Effector memory CD4-positive, alpha-beta T cell (primary cell): Measurements from ENCODE around the gene OPRL1.

Experiments used
- DNase-seq, 3 donors: peaks; one replicate each; pipeline ENCODE4 v3.0.0-alpha.2; 2020
- H3K27ac ChIP-seq: 2 replicates; pipeline ENCODE4 v1.7.0; 2013; ENCODE audit warnings: mild to moderate bottlenecking, low read length, moderate library complexity; ENCODE audit not compliant: insufficient read depth, poor library complexity, severe bottlenecking
- H3K27me3 ChIP-seq: replicated peaks from 2 replicates; pipeline ENCODE4 v1.7.0; 2013; ENCODE audit warnings: mild to moderate bottlenecking, low read length; ENCODE audit not compliant: insufficient read depth, control insufficient read depth, poor library complexity, severe bottlenecking
- H3K36me3 ChIP-seq: 2 replicates; pipeline ENCODE4 v1.7.0; 2013; ENCODE audit warnings: mild to moderate bottlenecking, low read length, moderate library complexity; ENCODE audit not compliant: control insufficient read depth, insufficient read depth
- H3K4me1 ChIP-seq: 2 replicates; pipeline ENCODE4 v1.7.0; 2013; ENCODE audit warnings: low read length, mild to moderate bottlenecking; ENCODE audit not compliant: control insufficient read depth, insufficient read depth, poor library complexity, severe bottlenecking
- H3K4me3 ChIP-seq: 2 replicates; pipeline ENCODE4 v1.7.0; 2013; ENCODE audit warnings: low read length, low read depth, mild to moderate bottlenecking; ENCODE audit not compliant: insufficient read depth, poor library complexity, severe bottlenecking
- H3K9me3 ChIP-seq: 2 replicates; pipeline ENCODE4 v1.7.0; 2013; ENCODE audit warnings: mild to moderate bottlenecking, low read length, moderate library complexity; ENCODE audit not compliant: control insufficient read depth

OPRL1 gene

DNA sequence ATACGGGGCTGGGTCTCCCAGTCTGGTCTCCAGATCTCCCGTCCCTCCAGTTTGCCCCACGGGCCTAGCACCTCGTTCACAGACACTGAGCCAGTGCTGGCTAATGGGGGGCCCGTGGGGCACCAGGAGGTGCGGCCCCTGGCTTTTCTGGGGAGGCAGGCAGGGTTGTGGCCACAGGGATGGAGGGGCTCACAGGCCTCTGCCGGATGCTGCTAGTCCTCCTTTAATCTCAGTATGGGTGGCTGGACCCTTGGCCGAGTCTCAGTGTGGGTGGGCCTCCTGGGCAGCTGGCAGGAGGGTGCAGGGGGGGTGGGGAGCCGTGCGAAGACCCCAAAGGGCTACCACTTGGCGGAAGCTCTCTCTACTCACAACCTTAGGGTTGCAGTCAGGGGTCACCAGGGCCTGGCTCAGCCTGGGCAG lies 28.8 kb upstream of the OPRL1 start:
- no peak overlapping the region for H3K4me3 ChIP-seq
- no peaks in the 10 kb centered on the region for H3K36me3 ChIP-seq
- H3K27me3 ChIP-seq: peaks cover 44% of the 10 kb centered on the region

DNA sequence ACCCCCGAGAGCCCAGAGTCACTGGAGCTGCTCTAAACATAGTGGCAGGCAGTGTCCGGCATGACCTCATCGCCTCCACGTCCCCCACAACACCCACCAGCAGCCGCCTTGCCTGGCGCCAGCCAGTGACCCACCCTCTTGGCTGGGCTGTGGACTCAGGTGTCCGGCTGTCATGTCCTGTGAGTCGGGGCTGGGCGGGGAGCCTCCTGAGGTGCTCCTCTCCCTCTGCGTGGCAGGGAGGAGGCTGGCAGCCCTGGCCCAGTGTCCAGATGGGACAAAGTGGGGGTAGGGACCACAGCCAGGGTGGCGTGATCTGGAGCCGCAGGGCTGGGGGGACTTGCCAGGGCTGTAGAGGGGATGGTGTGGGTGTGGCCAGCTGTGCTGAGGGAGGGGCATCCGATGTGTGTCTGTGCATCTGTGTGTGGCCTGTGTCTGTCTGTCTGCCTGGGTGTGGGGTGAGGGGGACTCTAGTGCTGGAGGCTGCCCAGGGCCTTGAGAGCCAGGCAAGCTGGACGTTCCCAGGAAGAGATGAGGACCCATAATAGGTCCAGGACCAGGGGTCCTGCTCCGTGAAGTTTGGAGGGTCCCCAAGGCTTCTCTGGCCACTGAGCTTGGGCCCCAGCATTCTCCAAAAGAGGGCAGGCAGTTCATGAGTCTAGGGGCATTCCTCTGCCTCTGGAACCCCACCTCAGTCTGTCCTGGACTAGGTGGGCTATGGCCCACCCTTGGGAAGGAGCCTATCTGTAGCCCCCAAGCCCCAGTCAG lies 28.1 kb upstream of the OPRL1 start:
- peaks cover 44% of the 10 kb centered on the region for H3K27me3 ChIP-seq

More for the DNA sequence above, 28.8 kb upstream of the OPRL1 start:
- Histone ChIP-seq H3K27ac (no peak overlapping the region), H3K4me1 (peaks cover 16% of the 10 kb centered on the region), H3K9me3 (no peaks in the 10 kb centered on the region)
- DNase-seq: no peak

GRCh38 chr20:64052326-64052722 lies 27.6 kb upstream of the OPRL1 start:
- Histone ChIP-seq H3K27ac (no peak overlapping the region), H3K4me1 (peaks cover 21% of the 10 kb centered on the region), H3K36me3 (no peaks in the 10 kb centered on the region), H3K9me3 (no peaks in the 10 kb centered on the region), H3K27me3 (peaks cover 38% of the 10 kb centered on the region), H3K4me3 (no peak overlapping the region)
- DNase-seq: no peak

More for the DNA sequence above, 28.1 kb upstream of the OPRL1 start:
- H3K4me1 ChIP-seq: peaks cover 17% of the 10 kb centered on the region
- H3K36me3 ChIP-seq: no peaks in the 10 kb centered on the region
- no peak for DNase-seq
- H3K27ac ChIP-seq: no peak overlapping the region
- H3K9me3 ChIP-seq: no peaks in the 10 kb centered on the region
- H3K4me3 ChIP-seq: no peak overlapping the region

- no peaks in the 10 kb centered on the region for H3K9me3 ChIP-seq
These were observed 26.7 kb upstream of the OPRL1 start for GRCh38 chr20:64052987-64053840.

DNA sequence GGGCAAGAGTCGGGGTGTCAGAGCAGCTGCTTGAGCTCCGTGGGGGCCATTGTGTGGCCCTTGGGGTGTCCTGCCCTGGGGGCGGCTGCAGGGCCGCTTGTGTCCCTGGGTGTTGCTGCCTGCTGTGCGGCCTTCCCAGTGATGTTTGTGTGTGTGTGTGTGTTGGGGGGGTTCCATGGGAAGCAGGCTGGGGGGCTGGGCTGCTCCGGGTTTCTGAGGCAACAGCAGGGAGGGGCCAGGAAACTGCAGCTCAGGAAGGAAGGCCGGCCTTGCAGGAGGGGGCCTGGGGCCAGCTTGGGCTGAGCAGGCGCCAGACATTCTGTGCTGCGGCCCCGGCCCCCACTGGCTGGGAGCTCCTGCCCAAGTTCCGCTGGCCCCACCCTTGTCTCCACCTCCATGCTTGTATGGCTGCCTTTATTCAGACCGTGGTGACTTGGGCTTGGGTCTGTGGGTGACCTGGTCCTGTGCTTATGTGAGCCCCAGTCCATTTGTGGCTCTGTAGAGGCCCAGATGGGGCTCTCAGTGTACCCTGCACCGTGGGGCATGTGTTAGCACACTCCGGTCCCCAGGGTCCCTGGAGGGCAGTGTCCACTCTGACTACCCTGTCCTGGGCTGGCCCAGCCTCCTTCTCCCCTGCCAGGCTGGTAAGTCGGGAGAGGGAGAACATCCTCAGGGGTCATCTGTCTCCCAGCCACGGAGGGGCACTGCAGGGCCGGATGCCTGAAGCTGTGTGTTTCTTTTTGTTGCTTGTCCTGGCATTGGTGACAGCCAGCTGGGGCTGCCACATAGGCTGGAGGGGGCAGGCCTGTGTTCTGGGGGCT lies 25.8 kb upstream of the OPRL1 start:
- Histone ChIP-seq H3K9me3 (no peaks in the 10 kb centered on the region), H3K4me3 (no peak overlapping the region), H3K27me3 (peaks cover 32% of the 10 kb centered on the region), H3K4me1 (peaks cover 17% of the 10 kb centered on the region), H3K36me3 (no peaks in the 10 kb centered on the region), H3K27ac (no peak overlapping the region)
- DNase-seq: no peak

More at GRCh38 chr20:64052987-64053840, 26.7 kb upstream of the OPRL1 start:
- H3K27ac ChIP-seq: no peak overlapping the region
- no peaks in the 10 kb centered on the region for H3K36me3 ChIP-seq
- H3K4me1 ChIP-seq: peaks cover 23% of the 10 kb centered on the region
- no peak overlapping the region for H3K4me3 ChIP-seq
- peaks cover 32% of the 10 kb centered on the region for H3K27me3 ChIP-seq
- no peak for DNase-seq

DNA sequence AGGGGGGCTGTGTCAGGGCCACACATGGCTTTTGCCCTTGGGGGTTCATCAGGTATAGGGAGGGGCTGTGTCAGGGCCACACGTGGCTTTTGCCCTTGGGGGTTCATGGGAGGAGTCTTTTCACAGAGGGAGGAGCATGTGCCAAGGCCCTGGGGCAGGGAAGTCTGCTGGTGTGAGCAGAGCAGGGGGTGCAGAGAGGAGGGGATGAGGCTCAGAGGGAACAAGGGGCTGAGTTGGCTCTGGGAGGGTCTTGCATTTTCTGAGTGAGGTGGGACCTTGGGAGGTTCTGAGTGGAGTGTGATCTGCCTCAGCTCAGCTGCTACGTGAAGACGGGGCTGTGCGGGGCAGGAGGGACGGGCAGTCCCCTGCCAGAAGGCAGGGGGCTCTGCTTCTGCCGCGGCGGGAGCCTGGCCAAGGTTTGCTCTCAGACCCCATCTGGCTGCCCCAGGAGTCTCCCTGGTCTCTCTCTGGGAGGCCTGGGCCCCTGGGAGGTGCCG lies 24.4 kb upstream of the OPRL1 start:
- DNase-seq: no peak
- Histone ChIP-seq H3K4me1 (peaks cover 13% of the 10 kb centered on the region), H3K4me3 (no peak overlapping the region), H3K27me3 (peaks cover 24% of the 10 kb centered on the region), H3K36me3 (no peaks in the 10 kb centered on the region), H3K27ac (no peak overlapping the region), H3K9me3 (no peaks in the 10 kb centered on the region)

- Histone ChIP-seq H3K27me3 (peaks cover 18% of the 10 kb centered on the region), H3K27ac (no peak overlapping the region), H3K4me3 (no peak overlapping the region), H3K4me1 (peaks cover 13% of the 10 kb centered on the region), H3K9me3 (no peaks in the 10 kb centered on the region), H3K36me3 (no peaks in the 10 kb centered on the region)
- DNase-seq: no peak
These were observed 23.8 kb upstream of the OPRL1 start for GRCh38 chr20:64055893-64056638.

GRCh38 chr20:64056639-64056888 lies 23.3 kb upstream of the OPRL1 start:
- H3K9me3 ChIP-seq: no peaks in the 10 kb centered on the region
- H3K36me3 ChIP-seq: no peaks in the 10 kb centered on the region
- no peak for DNase-seq
- peaks cover 13% of the 10 kb centered on the region for H3K4me1 ChIP-seq
- H3K4me3 ChIP-seq: no peak overlapping the region
- H3K27ac ChIP-seq: no peak overlapping the region
- peaks cover 13% of the 10 kb centered on the region for H3K27me3 ChIP-seq

- H3K9me3 ChIP-seq: no peaks in the 10 kb centered on the region
- H3K4me1 ChIP-seq: peaks cover 13% of the 10 kb centered on the region
- peak overlapping the region; percentile 24 for H3K4me3 ChIP-seq
- H3K27me3 ChIP-seq: peaks cover 10% of the 10 kb centered on the region
- no peak for DNase-seq
- H3K36me3 ChIP-seq: no peaks in the 10 kb centered on the region
- H3K27ac ChIP-seq: no peak overlapping the region
These were observed 22.8 kb upstream of the OPRL1 start for GRCh38 chr20:64056889-64057627.
